Vagina (tissue), 2 donors: ENCODE results near the gene SHISAL2A.
"Not testable (repeated sequence)": the region's sequence is repeated elsewhere in the genome, so short reads cannot be mapped to it uniquely, and the experiment has no call there.

Experiments
- POLR2A ChIP-seq, 2 donors: fragments of 450-650 bp; IDR thresholded peaks; one replicate each; pipeline ENCODE4 v1.6.1; 2017; ENCODE audit warnings: antibody characterized with exemption in 2 of 2, mild to moderate bottlenecking in 2 of 2, moderate library complexity in 2 of 2
- POLR2AphosphoS5 ChIP-seq, 2 donors: sonication (generic); formaldehyde crosslinking; IDR thresholded peaks; one replicate each; pipeline ENCODE4 v1.9.0; 2017; ENCODE audit warnings: antibody characterized with exemption in 2 of 2, mild to moderate bottlenecking in 2 of 2, low read depth in 1 of 2; ENCODE audit not compliant: insufficient read depth in 1 of 2
- TF ChIP-seq, protein P1 (sequence below), 3 experiments: fragments of 450-650 bp in 2 of 3; fragments of 200-600 bp in 1 of 3; sonication (generic) in 1 of 3; IDR thresholded peaks; one replicate each; pipeline ENCODE4 v1.5.1; 2017 to 2019; ENCODE audit warnings: antibody characterized with exemption in 3 of 3, mild to moderate bottlenecking in 2 of 3, moderate library complexity in 2 of 3

DNA sequence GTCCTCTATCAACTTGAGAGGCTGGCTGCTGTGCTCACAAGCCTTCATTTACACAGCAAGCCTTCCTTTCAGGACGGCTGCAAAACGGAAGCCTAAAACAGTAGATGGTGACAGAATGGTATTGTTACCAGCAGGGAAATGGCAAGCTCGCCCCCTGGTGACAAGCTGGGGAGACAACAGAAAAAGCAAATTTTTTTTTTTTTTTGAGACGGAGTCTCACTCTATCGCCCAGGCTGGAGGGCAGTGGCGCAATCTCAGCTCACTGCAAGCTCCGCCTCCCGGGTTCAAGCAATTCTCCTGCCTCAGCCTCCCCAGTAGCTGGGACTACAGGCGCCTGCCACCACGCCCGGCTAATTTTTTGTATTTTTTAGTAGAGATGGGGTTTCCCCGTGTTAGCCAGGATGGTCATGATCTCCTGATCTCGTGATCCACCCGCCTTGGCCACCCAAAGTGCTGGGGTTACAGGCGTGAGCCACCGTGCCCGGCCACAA lies 53.3 kb downstream of the SHISAL2A start:
- TF ChIP-seq, protein P1, sequence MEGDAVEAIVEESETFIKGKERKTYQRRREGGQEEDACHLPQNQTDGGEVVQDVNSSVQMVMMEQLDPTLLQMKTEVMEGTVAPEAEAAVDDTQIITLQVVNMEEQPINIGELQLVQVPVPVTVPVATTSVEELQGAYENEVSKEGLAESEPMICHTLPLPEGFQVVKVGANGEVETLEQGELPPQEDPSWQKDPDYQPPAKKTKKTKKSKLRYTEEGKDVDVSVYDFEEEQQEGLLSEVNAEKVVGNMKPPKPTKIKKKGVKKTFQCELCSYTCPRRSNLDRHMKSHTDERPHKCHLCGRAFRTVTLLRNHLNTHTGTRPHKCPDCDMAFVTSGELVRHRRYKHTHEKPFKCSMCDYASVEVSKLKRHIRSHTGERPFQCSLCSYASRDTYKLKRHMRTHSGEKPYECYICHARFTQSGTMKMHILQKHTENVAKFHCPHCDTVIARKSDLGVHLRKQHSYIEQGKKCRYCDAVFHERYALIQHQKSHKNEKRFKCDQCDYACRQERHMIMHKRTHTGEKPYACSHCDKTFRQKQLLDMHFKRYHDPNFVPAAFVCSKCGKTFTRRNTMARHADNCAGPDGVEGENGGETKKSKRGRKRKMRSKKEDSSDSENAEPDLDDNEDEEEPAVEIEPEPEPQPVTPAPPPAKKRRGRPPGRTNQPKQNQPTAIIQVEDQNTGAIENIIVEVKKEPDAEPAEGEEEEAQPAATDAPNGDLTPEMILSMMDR (IDR thresholded peaks at IDR 0.05): peak; percentile 38 to 73 (median 45)
- TF ChIP-seq POLR2A (IDR thresholded peaks at IDR 0.05): not testable (repeated sequence)
- TF ChIP-seq POLR2AphosphoS5 (IDR thresholded peaks at IDR 0.05; ENCODE audit: insufficient read depth in 1 of 2, low read depth in 1 of 2): peak in 1 of 2 donors; percentile 15
